GM12873 (cell line): ENCODE results near the gene ELF2.

Source experiments
- CTCF ChIP-seq: IDR thresholded peaks from 2 replicates; pipeline ENCODE4 v1.5.1; 2012; ENCODE audit warnings: low read depth, mild to moderate bottlenecking, moderate library complexity, low read length, control low read depth; ENCODE audit not compliant: insufficient read depth; ENCODE audit errors: missing control alignments

ELF2 gene

GRCh38 chr4:139210486-139210885 lies 33.5 kb upstream of the ELF2 start:
- TF ChIP-seq CTCF, result no peak

- TF ChIP-seq CTCF, result no peak
These were observed 32.5 kb upstream of the ELF2 start for GRCh38 chr4:139209470-139210063.

- TF ChIP-seq CTCF, result no peak
These were observed 31.5 kb upstream of the ELF2 start for GRCh38 chr4:139208404-139208945.

GRCh38 chr4:139207873-139208403 lies 30.9 kb upstream of the ELF2 start:
- TF ChIP-seq CTCF, result no peak

- no peak for TF ChIP-seq CTCF
These were observed 30.2 kb upstream of the ELF2 start for GRCh38 chr4:139207247-139207646.

GRCh38 chr4:139202991-139203390 lies 26.0 kb upstream of the ELF2 start:
- no peak for TF ChIP-seq CTCF

- no peak for TF ChIP-seq CTCF
These were observed 23.5 kb upstream of the ELF2 start for GRCh38 chr4:139200506-139200905.
